OCI-LY7 (cell line): ENCODE results near the gene CEMIP2.

Experiments used
- CTCF ChIP-seq: fragments of 200-600 bp; sonication (generic); conservative IDR thresholded peaks from 2 replicates; pipeline ENCODE4 v1.5.1; 2014; ENCODE audit warnings: mild to moderate bottlenecking, antibody characterized with exemption, low read length, moderate library complexity, mixed read lengths
- EZH2phosphoT487 ChIP-seq: fragments of 200-600 bp; sonication (generic); IDR thresholded peaks from 2 replicates; pipeline ENCODE4 v1.6.1; 2018; ENCODE audit warnings: low read depth, borderline replicate concordance, mild to moderate bottlenecking, mixed run types, antibody characterized with exemption, low read length, moderate library complexity, mixed read lengths

- TF ChIP-seq EZH2phosphoT487 (no peak), CTCF (no peak)
Observed at GRCh38 chr9:71796100-71796767, 27.9 kb upstream of the CEMIP2 start.
